Retinal pigment epithelial cell (primary cell): Measurements from ENCODE around the gene RNF10.

ENCODE experiments used
- DNase-seq: peaks from one replicate; pipeline ENCODE4 v3.0.0-alpha.2; 2010; ENCODE audit warnings: low read depth
- H3K4me3 ChIP-seq: 2 replicates; pipeline ENCODE4 v1.5.1; 2011; ENCODE audit warnings: mild to moderate bottlenecking, low read length, control low read depth, moderate library complexity
- CTCF ChIP-seq: conservative IDR thresholded peaks from 2 replicates; pipeline ENCODE4 v1.5.1; 2011; ENCODE audit warnings: low read depth, low read length, control low read depth, inconsistent platforms

Gene RNF10

DNA sequence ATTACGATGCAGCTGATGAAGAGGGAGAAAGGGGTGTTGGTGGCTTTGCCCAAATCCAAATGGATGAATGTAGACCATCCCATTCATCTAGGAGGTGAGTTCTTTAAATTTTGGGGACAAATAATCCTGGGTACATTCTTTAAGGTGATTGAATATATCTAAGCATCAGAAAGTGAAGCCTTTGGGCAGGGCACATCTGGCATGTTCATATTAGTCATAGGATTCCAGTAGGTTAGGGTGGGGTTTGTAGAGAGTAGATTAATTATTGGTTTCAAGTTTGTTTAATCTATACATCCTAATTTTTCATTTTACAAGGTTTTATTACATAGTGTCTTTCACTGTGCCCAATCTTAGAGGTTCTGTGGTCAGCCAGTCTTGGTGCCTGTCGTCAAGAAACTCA lies 23.4 kb downstream of the RNF10 start:
- no peak for TF ChIP-seq CTCF
- no peak overlapping the region for H3K4me3 ChIP-seq
- no peak for DNase-seq

GRCh38 chr12:120562906-120563305 lies 28.8 kb downstream of the RNF10 start:
- H3K4me3 ChIP-seq = no peak overlapping the region
- no peak for TF ChIP-seq CTCF
- no peak for DNase-seq

- TF ChIP-seq CTCF = no peak
- no peak for DNase-seq
- H3K4me3 ChIP-seq = no peak overlapping the region
Observed at GRCh38 chr12:120563495-120563894, 29.3 kb downstream of the RNF10 start.

DNA sequence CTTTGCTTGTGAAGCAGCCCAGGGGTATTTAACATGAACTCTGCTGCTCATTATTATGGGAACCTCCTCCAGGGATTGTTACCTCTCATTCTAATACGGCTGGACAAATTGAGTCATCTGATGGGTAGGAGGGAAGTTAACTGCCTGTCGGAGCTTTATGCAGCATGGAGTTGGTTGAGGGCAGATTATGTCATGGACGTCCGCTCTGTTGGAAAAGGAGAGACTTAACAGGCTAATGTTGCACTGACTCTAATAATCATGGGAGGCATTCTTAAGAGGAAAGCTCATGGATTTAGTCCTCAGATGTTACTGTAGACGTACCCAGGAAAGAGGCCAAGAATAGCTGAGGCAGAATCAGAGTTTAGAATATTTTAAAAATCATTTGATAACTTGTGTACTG lies 37.1 kb downstream of the RNF10 start:
- peak; percentile 36 for DNase-seq
- no peak overlapping the region for H3K4me3 ChIP-seq
- no peak for TF ChIP-seq CTCF

DNA sequence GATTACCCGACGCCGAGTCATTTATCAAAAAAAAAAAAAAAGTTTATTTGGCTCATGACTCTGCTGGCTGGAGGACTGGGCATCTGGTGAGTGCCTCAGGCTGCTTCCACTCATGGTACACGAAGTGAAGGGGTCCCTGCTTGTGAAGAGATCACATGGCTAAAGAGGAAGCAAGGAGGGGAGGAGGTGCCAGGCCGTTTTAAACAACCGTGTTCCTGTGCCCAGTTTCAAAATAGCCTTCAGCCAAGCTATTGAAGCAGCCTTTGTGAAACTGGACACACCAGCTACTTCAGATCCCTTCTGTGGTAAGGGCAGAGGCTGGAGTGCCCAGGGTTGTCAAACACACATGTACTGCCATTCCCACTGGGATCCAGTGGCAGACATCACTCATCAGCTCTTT lies 39.4 kb downstream of the RNF10 start:
- no peak overlapping the region for H3K4me3 ChIP-seq
- no peak for TF ChIP-seq CTCF
- no peak for DNase-seq

DNA sequence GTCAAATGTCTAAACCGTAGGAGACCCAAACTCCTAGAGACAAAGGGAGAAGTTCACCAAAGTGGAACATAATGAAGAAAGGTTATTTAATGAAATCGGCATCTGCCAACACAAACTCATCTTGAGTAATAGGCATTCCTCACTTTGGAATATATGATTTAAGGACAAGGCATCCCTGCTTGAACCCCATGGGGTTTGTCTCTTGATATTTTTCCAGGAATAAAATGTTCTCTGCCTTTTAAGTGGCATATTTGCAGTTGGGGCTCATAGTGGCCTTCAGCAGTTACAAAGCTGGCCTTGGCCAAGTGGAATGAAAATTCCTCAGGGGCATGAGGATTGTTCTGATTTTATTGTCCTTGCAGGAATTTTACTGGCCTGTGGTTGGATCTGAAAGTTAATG lies 40.0 kb downstream of the RNF10 start:
- DNase-seq = no peak
- TF ChIP-seq CTCF = no peak
- H3K4me3 ChIP-seq = no peak overlapping the region

DNA sequence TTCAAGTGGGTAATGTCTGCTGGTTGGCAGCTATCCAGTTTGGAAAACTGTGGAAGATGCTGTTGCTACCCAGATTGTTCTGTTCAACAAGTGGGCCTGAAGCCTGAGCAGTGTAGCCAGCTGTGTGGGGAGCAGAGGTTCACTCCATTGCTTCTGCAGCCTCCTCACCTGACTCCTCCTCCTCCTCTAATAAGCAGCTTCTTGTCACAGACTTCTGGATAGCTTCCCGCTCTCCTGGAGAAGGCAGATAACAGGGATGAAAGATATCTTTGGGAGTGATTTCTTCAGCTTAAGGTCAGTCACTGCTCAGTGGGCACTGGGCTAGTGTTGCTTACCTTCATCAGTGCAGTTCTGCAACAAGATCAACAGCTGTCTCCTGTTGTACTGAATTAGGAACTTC lies 45.0 kb downstream of the RNF10 start:
- H3K4me3 ChIP-seq = no peak overlapping the region
- TF ChIP-seq CTCF = no peak
- DNase-seq = no peak
